ENCODE measurements around the gene KCNK13. TPM values are rescaled to one million over a fixed set of nuclear protein-coding genes. Genes with fewer than 3 reads are reported as not detected.

KCNK13 gene
- total RNA-seq, 2 experiments from 2014 or later: not detected

GRCh38 chr14:90042496-90043252 lies 19.1 kb upstream of the KCNK13 start:
- no peak overlapping the region for H3K27ac Mint-ChIP-seq
- DNase-seq: no peak
- no peak overlapping the region for H3K4me3 Mint-ChIP-seq
- no peaks in the 10 kb centered on the region for H3K27me3 Mint-ChIP-seq (ENCODE audit: low read depth)
- H3K4me1 Mint-ChIP-seq (ENCODE audit: low read depth): peaks cover 12% of the 10 kb centered on the region
- no peaks in the 10 kb centered on the region for H3K9me3 Mint-ChIP-seq
- peaks cover 49% of the 10 kb centered on the region for H3K36me3 Mint-ChIP-seq (ENCODE audit: low read depth)
- CTCF ChIA-PET: no interaction called here
- intact Hi-C loops (cut with micrococcal nuclease): no loop called here

- intact Hi-C loops (cut with micrococcal nuclease): no loop called here
- CTCF ChIA-PET: no interaction called here
- Mint-ChIP-seq H3K4me1 (ENCODE audit: low read depth) (peaks cover 10% of the 10 kb centered on the region), H3K36me3 (ENCODE audit: low read depth) (peaks cover 38% of the 10 kb centered on the region), H3K27ac (no peak overlapping the region), H3K4me3 (no peak overlapping the region), H3K9me3 (no peaks in the 10 kb centered on the region), H3K27me3 (ENCODE audit: low read depth) (no peaks in the 10 kb centered on the region)
- DNase-seq: no peak
Measured at GRCh38 chr14:90045616-90046015, 16.2 kb upstream of the KCNK13 start.

GRCh38 chr14:90049390-90049789 lies 12.4 kb upstream of the KCNK13 start:
- DNase-seq: no peak
- H3K27ac Mint-ChIP-seq: no peak overlapping the region
- peaks cover 13% of the 10 kb centered on the region for H3K36me3 Mint-ChIP-seq (ENCODE audit: low read depth)
- CTCF ChIA-PET: interaction anchor here (0.5 kb wide), 1 partner anchor 195 kb away, joined by 5 read pairs; no protein-coding TSS in a partner anchor
- no peaks in the 10 kb centered on the region for H3K9me3 Mint-ChIP-seq
- intact Hi-C loops (cut with micrococcal nuclease): no loop called here
- peaks cover 6% of the 10 kb centered on the region for H3K4me1 Mint-ChIP-seq (ENCODE audit: low read depth)
- peaks cover 20% of the 10 kb centered on the region for H3K27me3 Mint-ChIP-seq (ENCODE audit: low read depth)
- no peak overlapping the region for H3K4me3 Mint-ChIP-seq

GRCh38 chr14:90050271-90050670 lies 11.5 kb upstream of the KCNK13 start:
- H3K36me3 Mint-ChIP-seq (ENCODE audit: low read depth): peaks cover 7% of the 10 kb centered on the region
- intact Hi-C loops (cut with micrococcal nuclease): no loop called here
- no peaks in the 10 kb centered on the region for H3K9me3 Mint-ChIP-seq
- no peak for DNase-seq
- peaks cover 28% of the 10 kb centered on the region for H3K27me3 Mint-ChIP-seq (ENCODE audit: low read depth)
- peaks cover 6% of the 10 kb centered on the region for H3K4me1 Mint-ChIP-seq (ENCODE audit: low read depth)
- CTCF ChIA-PET: no interaction called here
- no peak overlapping the region for H3K4me3 Mint-ChIP-seq
- no peak overlapping the region for H3K27ac Mint-ChIP-seq

- no peak overlapping the region for H3K27ac Mint-ChIP-seq
- H3K4me3 Mint-ChIP-seq: no peak overlapping the region
- no peak for DNase-seq
- no peaks in the 10 kb centered on the region for H3K4me1 Mint-ChIP-seq (ENCODE audit: low read depth)
- H3K27me3 Mint-ChIP-seq (ENCODE audit: low read depth): peaks cover 41% of the 10 kb centered on the region
- H3K36me3 Mint-ChIP-seq (ENCODE audit: low read depth): no peaks in the 10 kb centered on the region
- CTCF ChIA-PET: interaction anchor here (1.3 to 1.7 kb wide), 2 partner anchors 80 kb away, joined by 4 read pairs; no protein-coding TSS in a partner anchor
- no peaks in the 10 kb centered on the region for H3K9me3 Mint-ChIP-seq
- intact Hi-C loops (cut with micrococcal nuclease): no loop called here
Measured at GRCh38 chr14:90053044-90053443, 8.8 kb upstream of the KCNK13 start.

- intact Hi-C loops (cut with micrococcal nuclease): no loop called here
- Mint-ChIP-seq H3K27me3 (ENCODE audit: low read depth) (peaks cover 54% of the 10 kb centered on the region), H3K9me3 (no peaks in the 10 kb centered on the region), H3K4me1 (ENCODE audit: low read depth) (peaks cover 3% of the 10 kb centered on the region), H3K4me3 (no peak overlapping the region), H3K27ac (no peak overlapping the region), H3K36me3 (ENCODE audit: low read depth) (no peaks in the 10 kb centered on the region)
- CTCF ChIA-PET: interaction anchor here (1.7 kb wide), 1 partner anchor 82 kb away, joined by 4 read pairs; no protein-coding TSS in a partner anchor
- DNase-seq: no peak
Measured at GRCh38 chr14:90054803-90055202, 7.0 kb upstream of the KCNK13 start.

GRCh38 chr14:90056826-90057225 lies 5.0 kb upstream of the KCNK13 start:
- CTCF ChIA-PET: interaction anchor here (0.6 to 0.8 kb wide), 2 partner anchors 147 to 649 kb away, joined by 3 read pairs; no protein-coding TSS in a partner anchor
- intact Hi-C loops (cut with micrococcal nuclease): no loop called here
- Mint-ChIP-seq H3K36me3 (ENCODE audit: low read depth) (no peaks in the 10 kb centered on the region), H3K4me3 (no peak overlapping the region), H3K9me3 (no peaks in the 10 kb centered on the region), H3K27ac (no peak overlapping the region), H3K4me1 (ENCODE audit: low read depth) (peaks cover 5% of the 10 kb centered on the region), H3K27me3 (ENCODE audit: low read depth) (peaks cover 52% of the 10 kb centered on the region)
- DNase-seq: no peak

GRCh38 chr14:90058876-90059458 lies 2.8 kb upstream of the KCNK13 start:
- Mint-ChIP-seq H3K36me3 (ENCODE audit: low read depth) (no peaks in the 10 kb centered on the region), H3K27me3 (ENCODE audit: low read depth) (peaks cover 55% of the 10 kb centered on the region), H3K27ac (no peak overlapping the region), H3K9me3 (no peaks in the 10 kb centered on the region), H3K4me3 (no peak overlapping the region), H3K4me1 (ENCODE audit: low read depth) (peaks cover 14% of the 10 kb centered on the region)
- intact Hi-C loops (cut with micrococcal nuclease): no loop called here
- CTCF ChIA-PET: no interaction called here
- DNase-seq: no peak

GRCh38 chr14:90060312-90060964 lies 1.4 kb upstream of the KCNK13 start:
- DNase-seq: peak; percentile 49
- H3K27me3 Mint-ChIP-seq (ENCODE audit: low read depth): peaks cover 54% of the 10 kb centered on the region
- H3K36me3 Mint-ChIP-seq (ENCODE audit: low read depth): no peaks in the 10 kb centered on the region
- intact Hi-C loops (cut with micrococcal nuclease): loop anchor here (1.0 to 2.0 kb wide), 3 partner anchors 88 to 121 kb away; no protein-coding TSS in a partner anchor
- H3K27ac Mint-ChIP-seq: no peak overlapping the region
- H3K4me1 Mint-ChIP-seq (ENCODE audit: low read depth): peaks cover 14% of the 10 kb centered on the region
- H3K4me3 Mint-ChIP-seq: peak overlapping the region; percentile 72
- CTCF ChIA-PET: interaction anchor here (0.9 to 1.5 kb wide), 2 partner anchors 87 to 121 kb away, joined by 3 to 4 read pairs; no protein-coding TSS in a partner anchor
- H3K9me3 Mint-ChIP-seq: no peaks in the 10 kb centered on the region

- H3K27ac Mint-ChIP-seq: no peak overlapping the region
- CTCF ChIA-PET: interaction anchor here (1.5 to 2.2 kb wide), 2 partner anchors 121 to 122 kb away, joined by 3 to 10 read pairs; no protein-coding TSS in a partner anchor
- no peaks in the 10 kb centered on the region for H3K36me3 Mint-ChIP-seq (ENCODE audit: low read depth)
- intact Hi-C loops (cut with micrococcal nuclease): loop anchor here (1.0 to 2.0 kb wide), 3 partner anchors 88 to 122 kb away; no protein-coding TSS in a partner anchor
- peaks cover 51% of the 10 kb centered on the region for H3K27me3 Mint-ChIP-seq (ENCODE audit: low read depth)
- H3K4me1 Mint-ChIP-seq (ENCODE audit: low read depth): peaks cover 14% of the 10 kb centered on the region
- DNase-seq: peak; percentile 22
- H3K4me3 Mint-ChIP-seq: peak overlapping the region; percentile 72
- no peaks in the 10 kb centered on the region for H3K9me3 Mint-ChIP-seq
Measured at GRCh38 chr14:90060965-90061684, 669 bp upstream of the KCNK13 start.

GRCh38 chr14:90062127-90062794 lies 467 bp downstream of the KCNK13 start:
- DNase-seq: peak; percentile 21
- H3K4me3 Mint-ChIP-seq: peak overlapping the region; percentile 59
- intact Hi-C loops (cut with micrococcal nuclease): loop anchor here (2.0 kb wide), 1 partner anchor 173 kb away; no protein-coding TSS in a partner anchor
- peaks cover 14% of the 10 kb centered on the region for H3K4me1 Mint-ChIP-seq (ENCODE audit: low read depth)
- no peaks in the 10 kb centered on the region for H3K36me3 Mint-ChIP-seq (ENCODE audit: low read depth)
- CTCF ChIA-PET: interaction anchor here (0.5 to 2.2 kb wide), 3 partner anchors 88 to 447 kb away, joined by 3 to 10 read pairs (median 4); no protein-coding TSS in a partner anchor
- H3K27me3 Mint-ChIP-seq (ENCODE audit: low read depth): peaks cover 50% of the 10 kb centered on the region
- H3K9me3 Mint-ChIP-seq: no peaks in the 10 kb centered on the region
- no peak overlapping the region for H3K27ac Mint-ChIP-seq
